Heart left ventricle (tissue), 13 donors: Measurements from ENCODE around the gene DPP8.

ENCODE experiments used
- POLR2A ChIP-seq, 2 donors: fragments of 450-650 bp; IDR thresholded peaks; one replicate each; pipeline ENCODE4 v1.6.1; 2017; ENCODE audit warnings: antibody characterized with exemption in 2 of 2, mild to moderate bottlenecking in 2 of 2, moderate library complexity in 2 of 2
- TF ChIP-seq, protein P1 (sequence below), 12 donors: fragments of 200-600 bp; sonication (generic) in 4 of 12; IDR thresholded peaks; one replicate each; pipeline versions ENCODE4 v1.5.0 to v1.8.0; 2018 to 2022; ENCODE audit warnings: antibody characterized with exemption in 12 of 12, mild to moderate bottlenecking in 5 of 12
- donor health status: ischemic (EF 13 %, LVEDD 7.1; RV severe dilation, severe dysfunction).
- donor health status: DM: no; HTN: yes; CAD: no.
- donor health status: DM: no; HTN: no; CAD: no.
- donor health status: ischemic (EF 25% LVEDD 6.9; RV normal size, moderate dysfunction).
- donor health status: ischemic (EF 25% LVEDD 5.7; RV mildly dilated, moderate dysfunction).
- donor health status: ischemic (EF 35%, LVEDD 5.7; RV mildly dilated, moderate dysfunction).
- donor health status: nonischemic (EF 11% LVEDD 7.7; RV severe dilation, severe dysfunction).
- donor health status: DM: yes; HTN: yes; CAD: no.
- donor health status: PGD.
- donor health status: ischemic (EF 29% LVEDD 5.4; RV normal size, mild dysfunction).
- donor health status: nonischemic (EF 23%, LVEDD 6.1; RV moderate dilation, normal function).

GRCh38 chr15:65414841-65415621 lies 102.5 kb downstream of the DPP8 start:
- TF ChIP-seq, protein P1, sequence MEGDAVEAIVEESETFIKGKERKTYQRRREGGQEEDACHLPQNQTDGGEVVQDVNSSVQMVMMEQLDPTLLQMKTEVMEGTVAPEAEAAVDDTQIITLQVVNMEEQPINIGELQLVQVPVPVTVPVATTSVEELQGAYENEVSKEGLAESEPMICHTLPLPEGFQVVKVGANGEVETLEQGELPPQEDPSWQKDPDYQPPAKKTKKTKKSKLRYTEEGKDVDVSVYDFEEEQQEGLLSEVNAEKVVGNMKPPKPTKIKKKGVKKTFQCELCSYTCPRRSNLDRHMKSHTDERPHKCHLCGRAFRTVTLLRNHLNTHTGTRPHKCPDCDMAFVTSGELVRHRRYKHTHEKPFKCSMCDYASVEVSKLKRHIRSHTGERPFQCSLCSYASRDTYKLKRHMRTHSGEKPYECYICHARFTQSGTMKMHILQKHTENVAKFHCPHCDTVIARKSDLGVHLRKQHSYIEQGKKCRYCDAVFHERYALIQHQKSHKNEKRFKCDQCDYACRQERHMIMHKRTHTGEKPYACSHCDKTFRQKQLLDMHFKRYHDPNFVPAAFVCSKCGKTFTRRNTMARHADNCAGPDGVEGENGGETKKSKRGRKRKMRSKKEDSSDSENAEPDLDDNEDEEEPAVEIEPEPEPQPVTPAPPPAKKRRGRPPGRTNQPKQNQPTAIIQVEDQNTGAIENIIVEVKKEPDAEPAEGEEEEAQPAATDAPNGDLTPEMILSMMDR (IDR thresholded peaks at IDR 0.05) = no peak
- TF ChIP-seq POLR2A (IDR thresholded peaks at IDR 0.05) = no peak
